Measurements from ENCODE around the gene C20orf144.
"Not testable (repeated sequence)": the region's sequence is repeated elsewhere in the genome, so short reads cannot be mapped to it uniquely, and the experiment has no call there.

C20orf144 gene

DNA sequence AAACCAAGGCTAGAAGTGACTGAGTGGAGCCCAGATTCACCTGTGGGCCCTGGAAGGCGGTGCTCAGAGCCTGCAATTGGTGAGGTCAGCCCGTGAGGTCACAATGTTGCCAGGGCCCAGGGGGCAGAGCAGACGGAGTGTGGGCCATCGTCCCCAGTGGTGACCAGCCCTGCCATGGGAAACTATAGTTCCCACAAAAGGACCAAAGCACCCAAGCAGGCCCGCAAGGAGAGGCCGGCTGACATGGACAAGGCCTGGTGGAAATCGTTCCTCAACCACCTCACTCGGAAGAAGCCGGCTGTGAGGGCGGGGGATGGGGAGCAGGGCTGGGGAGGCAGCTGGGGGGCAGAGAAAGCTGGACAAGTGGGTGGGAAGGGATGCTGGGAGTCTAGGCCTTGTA is at the start of gene C20orf144:
Gene C20orf144, plus strand, starts transcription at position 156 of the 400 bp plus-strand sequence. Its CDS starts 19 bp downstream, at position 175.
- Histone ChIP-seq H3K4me3 (ENCODE audit: low read depth in 1 of 2, low read length in 2 of 2) (peak within 1 kb of the TSS; percentile 84), H3K27ac (ENCODE audit: low read depth, low read length) (peak within 1 kb of the TSS; percentile 82), H3K9ac (ENCODE audit: low read depth in 1 of 2, low read length in 2 of 2) (peak within 1 kb of the TSS; percentile 76 to 78), H3K36me3 (ENCODE audit: control insufficient read depth in 1 of 2, insufficient read depth in 2 of 2, low read length in 2 of 2) (peaks cover 4 to 27% of the 10 kb centered on the region in 2 donors), H3K27me3 (ENCODE audit: control insufficient read depth in 1 of 2, insufficient read depth in 2 of 2, low read length in 2 of 2) (no peaks in the 10 kb centered on the region), H3K9me3 (ENCODE audit: control insufficient read depth in 1 of 2, low read length in 2 of 2) (no peaks in the 10 kb centered on the region), H3K4me1 (ENCODE audit: control insufficient read depth in 1 of 2, insufficient read depth in 2 of 2, low read length in 2 of 2) (peaks cover 20 to 33% of the 10 kb centered on the region in 2 donors)

- Histone ChIP-seq H3K27ac (ENCODE audit: low read depth, low read length) (no peak overlapping the region), H3K9ac (ENCODE audit: low read depth in 1 of 2, low read length in 2 of 2) (no peak overlapping the region), H3K36me3 (ENCODE audit: control insufficient read depth in 1 of 2, insufficient read depth in 2 of 2, low read length in 2 of 2) (peaks cover 20 to 37% of the 10 kb centered on the region in 2 donors)
Measured at GRCh38 chr20:33621717-33622400, 40.3 kb upstream of the C20orf144 start.

GRCh38 chr20:33622705-33623365 is 39.3 kb upstream of the C20orf144 start:
- H3K4me1 ChIP-seq (ENCODE audit: control insufficient read depth in 1 of 2, insufficient read depth in 2 of 2, low read length in 2 of 2) = no peaks in the 10 kb centered on the region
- no peaks in the 10 kb centered on the region for H3K9me3 ChIP-seq (ENCODE audit: control insufficient read depth in 1 of 2, low read length in 2 of 2)
- no peak overlapping the region for H3K9ac ChIP-seq (ENCODE audit: low read depth in 1 of 2, low read length in 2 of 2)
- no peak overlapping the region for H3K4me3 ChIP-seq (ENCODE audit: low read depth in 1 of 2, low read length in 2 of 2)
- H3K27ac ChIP-seq (ENCODE audit: low read depth, low read length) = no peak overlapping the region
- peaks cover 20 to 36% of the 10 kb centered on the region in 2 donors for H3K36me3 ChIP-seq (ENCODE audit: control insufficient read depth in 1 of 2, insufficient read depth in 2 of 2, low read length in 2 of 2)
- H3K27me3 ChIP-seq (ENCODE audit: control insufficient read depth in 1 of 2, insufficient read depth in 2 of 2, low read length in 2 of 2) = no peaks in the 10 kb centered on the region

More at GRCh38 chr20:33621717-33622400, 40.3 kb upstream of the C20orf144 start:
- H3K4me1 ChIP-seq (ENCODE audit: control insufficient read depth in 1 of 2, insufficient read depth in 2 of 2, low read length in 2 of 2) = no peaks in the 10 kb centered on the region
- H3K4me3 ChIP-seq (ENCODE audit: low read depth in 1 of 2, low read length in 2 of 2) = no peak overlapping the region
- H3K9me3 ChIP-seq (ENCODE audit: control insufficient read depth in 1 of 2, low read length in 2 of 2) = no peaks in the 10 kb centered on the region
- no peaks in the 10 kb centered on the region for H3K27me3 ChIP-seq (ENCODE audit: control insufficient read depth in 1 of 2, insufficient read depth in 2 of 2, low read length in 2 of 2)

DNA sequence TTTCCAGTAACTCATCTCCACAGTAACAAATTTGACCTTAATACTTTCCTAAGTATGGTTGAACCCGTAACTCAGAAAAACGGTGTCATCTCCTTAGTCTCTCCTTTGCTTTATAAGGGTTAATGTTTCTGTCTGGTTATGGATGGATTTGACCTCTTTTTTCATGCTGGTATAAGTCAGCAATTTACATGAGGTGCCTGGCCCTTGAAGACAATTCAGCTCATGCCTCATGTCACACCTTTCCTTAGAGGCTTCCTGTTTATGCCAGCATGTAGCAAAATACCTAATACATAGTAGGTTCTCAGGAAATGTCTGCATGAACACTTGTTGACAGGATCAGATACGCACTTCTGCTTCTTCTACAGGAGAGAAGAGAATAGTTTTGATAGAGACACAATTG is 37.7 kb upstream of the C20orf144 start:
- no peaks in the 10 kb centered on the region for H3K27me3 ChIP-seq (ENCODE audit: control insufficient read depth in 1 of 2, insufficient read depth in 2 of 2, low read length in 2 of 2)
- no peaks in the 10 kb centered on the region for H3K9me3 ChIP-seq (ENCODE audit: control insufficient read depth in 1 of 2, low read length in 2 of 2)
- no peak overlapping the region for H3K27ac ChIP-seq (ENCODE audit: low read depth, low read length)
- peaks cover 22 to 50% of the 10 kb centered on the region in 2 donors for H3K36me3 ChIP-seq (ENCODE audit: control insufficient read depth in 1 of 2, insufficient read depth in 2 of 2, low read length in 2 of 2)
- H3K4me3 ChIP-seq (ENCODE audit: low read depth in 1 of 2, low read length in 2 of 2) = no peak overlapping the region
- H3K9ac ChIP-seq (ENCODE audit: low read depth in 1 of 2, low read length in 2 of 2) = no peak overlapping the region
- H3K4me1 ChIP-seq (ENCODE audit: control insufficient read depth in 1 of 2, insufficient read depth in 2 of 2, low read length in 2 of 2) = no peaks in the 10 kb centered on the region

DNA sequence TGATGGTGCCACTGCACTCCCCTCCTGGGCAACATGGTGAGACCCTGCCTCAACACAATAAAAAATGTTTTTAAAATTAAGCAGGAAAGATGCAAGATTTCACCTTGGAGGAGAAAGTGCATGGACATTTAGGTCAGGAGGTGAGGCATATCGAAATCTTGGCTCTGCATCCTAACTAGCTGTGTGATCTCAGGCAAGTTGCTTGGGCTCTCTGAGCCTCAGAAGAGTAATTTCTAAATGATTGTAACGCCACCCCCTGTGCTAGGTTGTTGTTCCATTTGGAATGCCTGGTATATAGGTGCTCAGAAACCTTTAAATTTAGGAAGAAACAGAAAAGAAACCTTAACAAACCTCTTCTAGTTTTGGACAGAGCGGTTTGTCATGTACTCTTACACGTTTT is 35.9 kb upstream of the C20orf144 start:
- Histone ChIP-seq H3K9me3 (ENCODE audit: control insufficient read depth in 1 of 2, low read length in 2 of 2) (no peaks in the 10 kb centered on the region), H3K27me3 (ENCODE audit: control insufficient read depth in 1 of 2, insufficient read depth in 2 of 2, low read length in 2 of 2) (no peaks in the 10 kb centered on the region), H3K27ac (ENCODE audit: low read depth, low read length) (no peak overlapping the region), H3K36me3 (ENCODE audit: control insufficient read depth in 1 of 2, insufficient read depth in 2 of 2, low read length in 2 of 2) (peaks cover 30 to 62% of the 10 kb centered on the region in 2 donors), H3K4me1 (ENCODE audit: control insufficient read depth in 1 of 2, insufficient read depth in 2 of 2, low read length in 2 of 2) (no peaks in the 10 kb centered on the region), H3K9ac (ENCODE audit: low read depth in 1 of 2, low read length in 2 of 2) (no peak overlapping the region), H3K4me3 (ENCODE audit: low read depth in 1 of 2, low read length in 2 of 2) (no peak overlapping the region)

DNA sequence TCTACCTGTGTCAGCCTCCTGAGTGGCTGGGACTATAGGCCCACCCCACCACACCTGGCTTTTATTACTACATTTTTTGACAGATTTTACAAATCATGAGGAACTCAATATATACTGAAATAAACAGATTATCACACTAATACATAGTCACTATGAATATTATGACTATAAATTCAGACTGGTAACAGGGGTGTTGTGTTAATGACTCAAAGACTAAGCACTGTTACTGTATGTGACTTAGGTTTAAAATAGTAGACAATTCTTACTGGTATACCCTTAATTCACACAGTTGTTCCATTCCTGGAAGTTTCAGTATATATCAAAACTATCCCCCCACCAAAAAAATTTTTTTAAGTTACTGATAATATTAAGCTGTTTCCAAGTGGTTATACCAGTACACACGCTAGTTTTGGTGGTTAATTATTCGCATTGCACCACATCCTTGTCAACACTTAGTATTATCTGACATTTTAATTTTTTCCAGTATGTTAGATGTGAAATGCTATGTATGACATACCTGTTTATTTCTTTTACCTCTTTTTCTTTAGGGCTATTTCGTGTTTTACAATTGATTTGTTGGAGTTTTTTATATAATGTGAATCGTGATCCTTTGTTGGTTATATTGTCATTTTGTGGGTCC is 34.4 kb upstream of the C20orf144 start:
- Histone ChIP-seq H3K9ac (ENCODE audit: low read depth in 1 of 2, low read length in 2 of 2) (no peak overlapping the region), H3K4me3 (ENCODE audit: low read depth in 1 of 2, low read length in 2 of 2) (no peak overlapping the region), H3K4me1 (ENCODE audit: control insufficient read depth in 1 of 2, insufficient read depth in 2 of 2, low read length in 2 of 2) (no peaks in the 10 kb centered on the region), H3K36me3 (ENCODE audit: control insufficient read depth in 1 of 2, insufficient read depth in 2 of 2, low read length in 2 of 2) (peaks cover 31 to 65% of the 10 kb centered on the region in 2 donors), H3K9me3 (ENCODE audit: control insufficient read depth in 1 of 2, low read length in 2 of 2) (no peaks in the 10 kb centered on the region), H3K27me3 (ENCODE audit: control insufficient read depth in 1 of 2, insufficient read depth in 2 of 2, low read length in 2 of 2) (no peaks in the 10 kb centered on the region), H3K27ac (ENCODE audit: low read depth, low read length) (no peak overlapping the region)

DNA sequence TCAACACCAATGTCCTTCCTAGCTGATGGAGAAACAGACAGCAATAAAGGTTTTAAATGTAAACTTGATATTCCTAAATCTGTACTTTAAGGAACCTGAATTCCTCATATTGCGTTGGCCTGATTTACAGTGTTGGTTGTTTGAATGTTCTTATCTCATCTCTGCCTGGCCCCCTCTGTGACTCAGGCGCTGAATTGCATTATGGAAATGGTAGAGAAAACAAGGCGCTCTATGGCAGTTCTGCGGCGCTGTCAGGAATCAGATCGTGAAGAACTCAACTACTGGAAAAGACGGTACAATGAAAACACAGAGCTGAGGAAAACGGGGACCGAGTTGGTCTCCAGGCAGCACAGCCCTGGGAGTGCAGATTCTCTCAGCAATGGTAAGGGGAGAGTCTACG is 32.6 kb upstream of the C20orf144 start:
- Histone ChIP-seq H3K9me3 (ENCODE audit: control insufficient read depth in 1 of 2, low read length in 2 of 2) (no peaks in the 10 kb centered on the region), H3K36me3 (ENCODE audit: control insufficient read depth in 1 of 2, insufficient read depth in 2 of 2, low read length in 2 of 2) (peaks cover 27 to 55% of the 10 kb centered on the region in 2 donors), H3K4me3 (ENCODE audit: low read depth in 1 of 2, low read length in 2 of 2) (no peak overlapping the region)

DNA sequence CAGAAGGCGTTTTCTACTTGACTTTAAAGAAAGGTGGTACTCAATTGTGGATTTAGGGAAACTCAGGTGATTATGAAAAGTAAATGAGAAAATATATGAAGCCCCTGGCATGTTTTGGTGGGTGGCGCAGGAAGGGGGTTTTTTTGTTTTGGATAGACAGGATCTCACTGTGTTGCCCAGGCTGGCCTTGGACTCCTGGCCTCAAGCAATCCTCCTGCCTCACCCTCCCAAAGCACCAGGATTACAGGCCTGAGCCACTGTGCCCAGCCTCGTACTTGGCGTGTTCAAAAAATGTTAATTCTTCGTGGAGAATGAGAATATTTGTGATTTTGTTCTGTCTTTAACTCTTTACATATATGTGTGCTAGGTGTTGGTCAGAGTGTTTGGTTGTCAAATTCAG is 32.1 kb upstream of the C20orf144 start:
- Histone ChIP-seq H3K4me3 (ENCODE audit: low read depth in 1 of 2, low read length in 2 of 2) (no peak overlapping the region), H3K9ac (ENCODE audit: low read depth in 1 of 2, low read length in 2 of 2) (no peak overlapping the region), H3K36me3 (ENCODE audit: control insufficient read depth in 1 of 2, insufficient read depth in 2 of 2, low read length in 2 of 2) (peaks cover 24 to 53% of the 10 kb centered on the region in 2 donors), H3K27ac (ENCODE audit: low read depth, low read length) (no peak overlapping the region), H3K27me3 (ENCODE audit: control insufficient read depth in 1 of 2, insufficient read depth in 2 of 2, low read length in 2 of 2) (no peaks in the 10 kb centered on the region), H3K4me1 (ENCODE audit: control insufficient read depth in 1 of 2, insufficient read depth in 2 of 2, low read length in 2 of 2) (no peaks in the 10 kb centered on the region), H3K9me3 (ENCODE audit: control insufficient read depth in 1 of 2, low read length in 2 of 2) (no peaks in the 10 kb centered on the region)

More for the DNA sequence above, 32.6 kb upstream of the C20orf144 start:
- Histone ChIP-seq H3K9ac (ENCODE audit: low read depth in 1 of 2, low read length in 2 of 2) (no peak overlapping the region), H3K4me1 (ENCODE audit: control insufficient read depth in 1 of 2, insufficient read depth in 2 of 2, low read length in 2 of 2) (no peaks in the 10 kb centered on the region), H3K27ac (ENCODE audit: low read depth, low read length) (no peak overlapping the region), H3K27me3 (ENCODE audit: control insufficient read depth in 1 of 2, insufficient read depth in 2 of 2, low read length in 2 of 2) (no peaks in the 10 kb centered on the region)

DNA sequence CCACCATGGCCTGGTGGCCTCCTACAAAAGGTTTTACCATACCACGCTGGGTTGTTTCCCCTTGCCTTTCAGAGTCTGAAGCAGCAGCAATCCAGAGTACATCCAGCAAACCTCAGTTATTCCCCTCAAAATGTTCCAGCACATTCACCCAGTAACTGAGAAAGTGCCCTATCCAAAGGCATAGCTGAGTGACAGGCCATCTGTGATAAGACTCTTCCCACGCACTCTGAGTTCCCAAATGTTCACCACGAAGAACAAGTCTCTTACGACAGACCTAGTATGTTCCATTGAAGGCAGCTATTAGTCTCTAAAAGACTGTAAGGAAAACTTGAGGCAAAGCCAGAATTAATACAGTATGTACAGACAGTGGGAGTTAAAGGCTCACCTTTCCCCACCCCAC is 31.6 kb upstream of the C20orf144 start:
- Histone ChIP-seq H3K9me3 (ENCODE audit: control insufficient read depth in 1 of 2, low read length in 2 of 2) (no peaks in the 10 kb centered on the region), H3K9ac (ENCODE audit: low read depth in 1 of 2, low read length in 2 of 2) (no peak overlapping the region), H3K4me3 (ENCODE audit: low read depth in 1 of 2, low read length in 2 of 2) (no peak overlapping the region), H3K36me3 (ENCODE audit: control insufficient read depth in 1 of 2, insufficient read depth in 2 of 2, low read length in 2 of 2) (peaks cover 20 to 53% of the 10 kb centered on the region in 2 donors), H3K4me1 (ENCODE audit: control insufficient read depth in 1 of 2, insufficient read depth in 2 of 2, low read length in 2 of 2) (no peaks in the 10 kb centered on the region), H3K27me3 (ENCODE audit: control insufficient read depth in 1 of 2, insufficient read depth in 2 of 2, low read length in 2 of 2) (no peaks in the 10 kb centered on the region), H3K27ac (ENCODE audit: low read depth, low read length) (no peak overlapping the region)

- not testable (repeated sequence) for H3K4me3 ChIP-seq (ENCODE audit: low read depth in 1 of 2, low read length in 2 of 2); H3K27me3 ChIP-seq (ENCODE audit: control insufficient read depth in 1 of 2, insufficient read depth in 2 of 2, low read length in 2 of 2); H3K27ac ChIP-seq (ENCODE audit: low read depth, low read length); H3K9ac ChIP-seq (ENCODE audit: low read depth in 1 of 2, low read length in 2 of 2); H3K9me3 ChIP-seq (ENCODE audit: control insufficient read depth in 1 of 2, low read length in 2 of 2); H3K4me1 ChIP-seq (ENCODE audit: control insufficient read depth in 1 of 2, insufficient read depth in 2 of 2, low read length in 2 of 2)
- peaks cover 22 to 53% of the 10 kb centered on the region in 2 donors for H3K36me3 ChIP-seq (ENCODE audit: control insufficient read depth in 1 of 2, insufficient read depth in 2 of 2, low read length in 2 of 2)
Measured at GRCh38 chr20:33631910-33632309, 30.2 kb upstream of the C20orf144 start.

Data from duodenal mucosa (tissue), 2 donors.